Measurements from ENCODE around the gene RPS27A.
A peak's percentile ranks its signal among the peaks of the same experiment; 100 is the strongest.
"Not testable (repeated sequence)": the region's sequence is repeated elsewhere in the genome, so short reads cannot be mapped to it uniquely, and the experiment has no call there.

RPS27A gene

DNA sequence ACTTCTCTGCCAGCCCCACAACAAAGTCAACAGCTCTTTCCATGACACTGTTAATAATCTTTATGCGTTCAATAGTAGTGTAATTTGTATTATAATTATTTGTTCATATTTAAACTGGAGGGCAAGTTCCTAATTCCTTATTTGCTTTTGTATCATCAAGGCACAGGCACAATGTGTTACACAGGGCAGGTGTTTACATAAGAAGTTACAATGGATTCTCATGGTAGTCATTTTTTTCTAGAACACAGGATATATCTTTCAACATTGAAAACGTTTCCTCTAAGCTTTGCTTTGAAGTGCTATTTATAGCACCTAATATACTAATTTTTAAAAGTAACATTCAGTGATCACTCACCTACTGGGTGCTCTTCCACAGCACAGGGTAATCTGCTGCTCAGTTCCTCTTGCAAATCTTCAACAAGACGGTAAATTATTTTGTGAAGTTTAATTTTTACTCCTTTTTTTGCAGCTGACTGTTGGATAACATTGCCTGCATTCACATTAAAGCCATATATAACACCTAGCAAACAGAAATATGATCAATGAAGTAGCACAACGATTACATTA, 7.3 kb downstream of the RPS27A start:
- no peak for DNase-seq

DNA sequence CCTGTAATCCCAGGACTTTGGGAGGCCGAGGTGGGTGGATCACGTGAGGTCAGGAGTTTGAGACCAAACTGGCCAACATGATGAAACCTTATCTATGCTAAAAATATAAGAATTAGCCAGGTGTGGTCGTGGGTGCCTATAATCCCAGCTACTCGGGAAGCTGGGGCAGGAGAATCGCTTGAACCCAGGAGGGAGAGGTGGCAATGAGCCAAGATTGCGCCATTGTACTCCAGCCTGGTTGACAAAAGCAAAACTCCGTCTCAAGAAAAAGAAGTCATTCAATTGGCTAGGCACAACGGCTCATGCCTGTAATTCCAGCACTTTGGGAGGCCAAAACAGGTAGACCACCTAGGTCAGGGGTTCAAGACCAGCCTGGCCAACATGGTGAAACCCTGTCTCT, 9.1 kb downstream of the RPS27A start:
- not testable (repeated sequence) for DNase-seq

DNA sequence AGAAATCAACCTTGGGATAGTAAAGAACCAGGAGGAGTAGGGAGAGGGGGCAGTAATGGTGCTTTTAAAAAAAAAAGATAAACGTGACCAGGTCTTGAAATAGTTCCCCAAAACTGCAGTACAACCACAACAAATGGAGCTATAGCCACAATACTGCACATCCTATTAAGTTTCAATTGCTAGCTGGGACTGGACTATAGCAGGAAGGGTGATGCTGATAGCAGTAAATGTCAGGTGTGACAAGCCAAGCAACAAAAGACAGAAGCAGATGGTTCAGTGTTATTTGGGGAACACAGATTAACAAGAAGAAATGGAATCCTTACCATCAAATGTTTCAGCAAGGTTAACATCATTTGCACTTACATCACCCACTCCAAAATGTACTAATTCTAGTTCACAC, 10.1 kb downstream of the RPS27A start:
- DNase-seq, result no peak

DNA sequence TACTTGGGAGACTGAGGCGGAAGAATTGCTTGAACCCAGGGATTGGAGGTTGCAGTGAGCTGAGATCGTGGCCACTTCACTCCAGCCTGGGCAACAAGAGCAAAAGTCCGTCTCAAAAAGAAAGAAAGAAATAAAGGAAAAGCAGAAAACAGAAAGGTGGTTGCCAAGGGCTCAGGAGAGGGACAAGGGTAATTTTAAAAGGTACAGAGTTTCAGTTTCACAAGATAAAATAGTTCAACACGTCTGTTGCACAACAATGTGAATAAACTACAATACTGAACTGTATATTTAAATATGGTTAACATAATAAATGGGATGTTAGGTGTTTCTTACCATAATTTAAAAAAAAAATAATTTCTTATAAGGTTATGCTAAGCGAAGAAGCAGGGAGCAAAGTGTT, 12.9 kb downstream of the RPS27A start:
- no peak for DNase-seq

DNA sequence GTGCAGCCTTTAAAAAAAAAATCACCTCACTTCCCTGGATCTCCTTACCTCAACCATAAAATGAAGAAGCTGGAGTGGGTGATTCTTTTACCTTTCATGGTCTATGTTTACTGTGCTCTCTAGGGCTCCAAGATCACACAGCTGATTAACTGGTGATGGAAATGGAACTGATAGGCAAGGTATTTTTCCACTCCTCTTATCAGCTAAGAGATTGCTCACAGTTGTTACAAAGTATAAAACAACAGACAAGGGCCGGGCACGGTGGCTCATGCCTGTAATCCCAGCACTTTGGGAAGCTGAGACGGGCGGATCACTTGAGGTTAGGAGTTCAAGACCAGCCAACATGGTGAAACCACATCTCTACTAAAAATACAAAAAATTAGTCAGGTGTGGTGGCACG, 14.5 kb downstream of the RPS27A start:
- DNase-seq, result no peak

DNA sequence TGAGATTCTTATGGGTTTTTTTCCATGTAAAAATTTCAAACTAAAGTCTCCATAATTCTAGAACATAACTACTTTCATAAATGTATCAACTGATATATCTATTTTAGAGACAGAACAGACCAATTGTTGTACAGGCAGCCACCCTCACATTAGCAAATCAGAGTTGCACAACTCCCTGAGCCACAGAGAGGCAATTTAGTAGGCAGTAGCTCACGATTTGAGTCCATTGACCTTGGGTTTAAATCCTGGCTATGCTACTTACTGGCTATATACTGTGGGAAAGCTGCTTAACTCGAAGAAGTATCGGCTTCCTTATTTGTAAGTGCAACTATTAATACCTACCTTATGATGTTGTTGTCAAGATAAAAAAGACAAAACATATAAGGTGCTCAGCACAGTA, 20.3 kb downstream of the RPS27A start:
- DNase-seq, result no peak

DNA sequence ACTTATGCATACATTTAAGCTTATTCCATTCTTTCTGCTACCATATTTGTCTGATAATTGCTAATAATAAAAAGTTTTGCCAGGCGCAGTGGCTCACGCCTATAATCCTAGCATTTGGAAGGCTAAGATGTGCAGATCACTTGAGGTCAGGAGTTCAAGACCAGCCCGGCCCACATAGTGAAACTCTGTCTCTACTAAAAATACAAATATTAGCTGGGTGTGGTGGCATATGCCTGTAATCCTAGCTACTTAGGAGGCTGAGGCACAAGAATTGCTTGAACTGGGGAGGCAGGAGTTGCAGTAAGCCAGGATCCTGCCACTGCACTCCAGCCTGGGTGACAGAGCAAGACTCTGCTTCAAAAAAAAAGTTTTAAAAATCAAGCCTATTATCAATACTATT, 27.1 kb downstream of the RPS27A start:
- not testable (repeated sequence) for DNase-seq

DNA sequence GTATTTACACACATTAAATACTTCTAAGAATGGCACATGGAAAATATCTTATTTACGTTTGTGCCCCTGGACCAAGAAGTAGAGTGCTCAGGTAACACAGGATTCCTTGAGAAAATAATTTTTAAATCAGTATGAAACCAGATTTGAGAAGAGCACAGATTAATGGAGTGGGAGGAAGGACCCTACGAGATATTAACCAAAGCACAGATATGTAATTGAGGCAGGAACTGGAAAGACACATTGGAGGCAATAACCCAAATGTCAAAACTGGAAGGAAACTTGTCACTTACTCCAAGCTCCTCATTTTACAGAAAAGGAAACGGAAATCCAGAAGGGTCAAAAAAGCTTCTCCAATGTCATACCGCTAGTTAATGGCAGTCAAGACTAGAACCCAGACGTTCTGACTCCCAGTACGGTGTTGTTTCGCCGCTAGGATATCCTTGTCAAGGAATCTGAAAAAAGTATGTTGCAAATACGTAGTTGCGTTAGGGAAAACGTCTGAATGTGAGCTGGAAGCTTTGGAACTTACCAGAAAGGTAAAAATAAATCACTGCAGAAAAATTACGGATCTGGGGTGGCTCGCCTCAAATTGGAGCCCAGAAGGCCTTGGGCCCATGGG, 35.9 kb downstream of the RPS27A start:
- no peak for DNase-seq

DNA sequence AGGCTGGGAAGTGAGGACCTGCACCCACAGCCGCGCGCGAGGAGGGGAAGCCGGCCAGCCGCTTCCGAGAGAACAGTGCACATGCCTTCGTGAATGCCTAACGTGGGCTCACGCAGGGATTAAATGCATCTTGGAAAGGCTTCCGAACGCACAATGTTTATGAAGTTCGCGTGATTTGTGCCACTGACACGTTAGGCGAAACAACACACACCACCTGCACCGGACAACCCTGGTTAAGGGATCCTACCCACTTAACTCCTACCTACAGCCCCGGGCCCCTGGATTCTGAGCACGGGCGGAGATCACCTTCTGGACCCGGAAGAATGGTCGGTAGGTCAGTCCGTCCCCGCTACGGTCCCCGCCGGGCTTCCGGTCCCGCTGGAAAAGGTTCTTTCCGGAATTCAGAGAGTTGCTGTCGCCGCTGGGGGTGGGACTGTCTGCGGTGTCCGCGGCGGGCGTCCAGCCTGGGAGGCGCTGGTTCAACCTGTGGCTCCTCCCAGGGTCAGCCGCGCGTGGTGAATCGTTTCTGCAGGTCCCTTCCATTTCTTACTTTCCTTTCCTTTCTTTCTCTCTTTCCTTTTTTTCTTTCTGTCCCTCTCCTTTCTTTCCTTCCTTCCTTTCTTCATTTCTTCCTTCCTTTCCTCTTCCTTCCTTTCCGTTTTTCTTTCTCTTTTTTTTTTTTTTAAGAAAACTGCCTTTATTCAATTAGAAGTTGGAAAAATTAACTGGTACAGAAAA, 36.6 kb downstream of the RPS27A start, which contains the start of gene MTIF2:
TSS of gene MTIF2 (minus strand) at position 325 of the 738 bp plus-strand sequence. CDS start 5,373 bp downstream, outside the sequence.
- DNase-seq, result peak; percentile 83

DNA sequence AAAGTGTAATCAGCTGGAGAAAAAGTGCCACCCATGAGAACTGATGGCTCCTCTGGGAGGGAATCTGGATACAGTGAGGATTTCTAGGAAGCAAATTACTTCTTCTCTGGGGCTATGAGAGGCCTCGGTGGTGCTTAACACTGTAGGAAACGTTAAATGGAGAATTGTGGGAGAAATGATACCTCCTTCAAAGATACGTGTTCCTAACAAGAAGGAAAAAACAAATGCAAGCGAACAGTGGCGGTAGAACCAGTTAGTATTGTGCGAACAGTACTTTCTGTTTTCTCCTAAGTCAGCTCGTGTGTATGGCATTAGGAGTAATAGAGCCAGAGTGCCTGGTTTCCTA, 37.1 kb downstream of the RPS27A start:
- no peak for DNase-seq

DNA sequence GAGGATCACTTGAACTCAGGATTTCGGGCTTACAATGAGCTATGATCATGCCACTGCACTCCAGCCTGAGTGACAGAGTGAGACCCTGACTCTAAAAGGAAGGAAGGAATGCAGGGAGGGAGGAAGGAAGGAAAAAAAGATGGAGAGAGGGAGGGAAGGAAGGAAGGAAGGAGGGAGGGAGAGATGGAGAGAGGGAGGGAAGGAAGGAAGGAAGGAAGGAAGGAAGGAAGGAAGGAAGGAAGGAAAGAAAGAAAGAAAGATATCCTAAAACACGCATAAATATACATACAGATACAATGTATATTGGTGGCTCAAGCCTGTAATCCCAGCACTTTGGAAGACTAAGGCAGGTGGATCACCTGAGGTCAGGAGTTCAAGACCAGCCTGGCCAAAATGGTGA, 41.9 kb downstream of the RPS27A start:
- DNase-seq, result not testable (repeated sequence)

DNA sequence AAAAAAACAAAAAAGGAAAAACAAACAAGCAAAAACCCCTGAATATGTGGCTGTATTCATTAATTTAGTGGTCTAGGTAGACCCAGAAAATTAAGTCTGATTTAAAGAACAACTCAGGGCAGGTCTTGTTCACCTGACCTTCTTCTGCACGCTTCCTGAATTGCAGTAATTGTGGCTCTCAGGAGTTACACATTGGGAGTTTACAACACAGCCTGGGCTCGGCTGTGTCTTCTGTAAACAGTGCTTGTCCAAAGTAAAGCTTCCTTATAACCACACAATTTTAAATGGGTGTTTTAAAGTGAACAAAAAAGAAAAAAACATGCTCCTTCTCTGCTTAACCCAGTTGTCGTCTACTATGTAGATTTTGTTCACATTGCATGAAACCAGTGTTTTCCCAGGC, 44.8 kb downstream of the RPS27A start:
- no peak for DNase-seq

DNA sequence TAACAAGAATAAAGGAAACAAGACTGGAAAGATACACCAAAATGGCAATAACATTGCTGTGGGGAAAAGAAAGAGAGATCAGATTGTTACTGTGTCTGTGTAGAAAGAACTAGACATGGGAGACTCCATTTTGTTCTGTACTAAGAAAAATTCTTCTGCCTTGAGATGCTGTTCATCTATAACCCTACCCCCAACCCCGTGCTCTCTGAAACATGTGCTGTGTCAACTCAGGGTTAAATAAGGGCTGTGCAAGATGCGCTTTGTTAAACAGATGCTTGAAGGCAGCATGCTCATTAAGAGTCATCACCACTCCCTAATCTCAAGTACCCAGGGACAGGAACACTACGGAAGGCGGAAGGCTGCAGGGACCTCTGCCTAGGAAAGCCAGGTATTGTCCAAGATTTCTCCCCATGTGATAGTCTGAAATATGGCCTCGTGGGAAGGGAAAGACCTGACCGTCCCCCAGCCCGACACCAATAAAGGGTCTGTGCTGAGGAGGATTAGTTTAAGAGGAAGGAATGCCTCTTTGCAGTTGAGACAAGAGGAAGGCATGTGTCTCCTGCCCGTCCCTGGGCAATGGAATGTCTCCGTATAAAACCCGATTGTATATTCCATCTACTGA, 46.8 kb downstream of the RPS27A start:
- not testable (repeated sequence) for DNase-seq

DNA sequence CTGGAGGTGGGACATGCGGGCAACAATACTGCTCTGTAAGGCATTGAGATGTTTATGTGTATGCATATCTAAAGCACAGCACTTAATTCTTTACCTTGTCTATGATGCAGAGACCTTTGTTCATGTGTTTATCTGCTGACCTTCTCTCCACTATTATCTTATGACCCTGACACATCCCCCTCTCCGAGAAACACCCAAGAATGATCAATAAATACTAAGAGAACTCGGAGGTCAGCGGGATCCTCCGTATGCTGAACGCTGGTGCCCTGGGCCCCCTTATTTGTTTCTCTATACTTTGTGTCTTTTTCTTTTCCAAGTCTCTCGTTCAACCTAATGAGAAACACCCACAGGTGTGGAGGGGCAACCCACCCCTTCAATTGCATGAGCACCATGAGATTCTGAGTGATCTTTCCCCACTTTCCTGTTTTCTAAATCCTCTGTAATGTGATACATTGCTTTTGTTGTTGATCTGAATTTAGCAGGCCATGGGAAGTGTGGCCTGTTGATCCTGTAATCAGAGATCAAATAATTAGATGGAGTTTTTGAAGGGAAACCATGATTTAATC, 47.5 kb downstream of the RPS27A start:
- not testable (repeated sequence) for DNase-seq

DNA sequence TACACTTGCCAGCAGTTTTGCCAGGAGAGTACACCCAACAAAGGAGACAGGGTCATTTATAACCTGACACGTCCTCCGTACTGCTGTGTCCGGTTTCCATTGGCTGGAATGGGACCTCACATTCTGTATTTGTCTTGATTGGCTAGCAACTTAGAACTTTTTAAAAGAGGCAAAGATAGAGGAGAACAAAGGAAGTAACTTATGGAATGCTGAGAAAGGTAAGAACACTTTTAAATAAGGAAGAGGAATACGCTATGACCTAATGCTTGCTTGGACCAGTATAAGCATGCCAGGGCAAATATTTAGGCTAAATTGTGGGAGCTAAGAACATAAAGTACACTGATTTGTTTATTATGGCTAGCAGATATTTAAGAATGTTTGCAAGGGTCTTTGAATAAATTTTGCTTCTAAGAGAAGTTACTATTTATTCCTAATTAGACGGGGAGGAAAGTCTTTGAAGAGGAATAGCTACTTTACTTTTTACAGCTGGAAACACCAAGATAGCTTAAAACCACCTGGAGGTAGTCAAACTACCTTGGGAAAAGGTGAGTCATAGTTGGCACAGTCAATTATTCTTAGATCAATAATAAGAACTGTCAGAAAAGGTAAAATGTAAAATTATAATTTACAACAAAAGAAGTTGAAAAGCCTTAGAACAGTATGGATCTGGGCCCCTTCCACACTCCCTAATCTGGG, 48.5 kb downstream of the RPS27A start:
- DNase-seq, result not testable (repeated sequence)

DNA sequence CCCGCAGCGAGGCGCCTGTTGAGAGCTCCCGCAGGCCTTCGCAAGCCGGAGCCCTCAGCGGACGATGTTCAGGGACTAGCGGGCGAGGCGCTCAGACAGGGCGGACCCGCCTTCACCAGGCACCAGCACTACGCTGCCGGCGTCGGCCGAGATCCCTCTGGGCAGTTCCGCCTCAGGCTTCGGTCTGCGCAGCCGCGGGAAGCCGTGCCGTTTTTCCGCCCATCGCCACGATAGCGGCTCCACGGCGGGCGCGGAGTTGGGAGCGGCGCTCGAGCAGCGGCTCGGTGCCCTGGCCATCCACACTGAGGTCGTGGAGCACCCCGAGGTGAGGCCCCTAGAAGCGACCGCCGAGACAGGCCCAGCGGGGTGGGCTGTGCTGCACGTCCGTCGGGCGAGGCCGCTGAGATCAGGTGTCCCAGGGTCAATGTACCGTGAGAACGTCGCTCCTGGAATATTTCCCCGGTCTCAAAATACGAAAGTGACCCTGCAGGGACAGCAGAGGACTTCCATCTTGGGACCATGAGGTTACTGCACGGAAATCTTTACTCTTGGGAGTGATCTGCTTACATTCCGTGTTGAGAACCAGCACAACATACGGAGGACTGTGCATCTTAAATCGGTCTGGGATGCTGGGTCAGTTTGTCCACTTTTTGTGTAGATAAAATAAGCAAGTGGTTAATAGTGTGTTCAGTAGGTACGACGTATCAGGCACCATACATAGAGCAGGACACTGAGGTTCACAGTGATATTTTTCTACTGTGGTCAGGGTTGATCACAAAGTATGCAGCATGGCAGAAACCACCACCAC, 49.8 kb downstream of the RPS27A start:
- no peak for DNase-seq

DNA sequence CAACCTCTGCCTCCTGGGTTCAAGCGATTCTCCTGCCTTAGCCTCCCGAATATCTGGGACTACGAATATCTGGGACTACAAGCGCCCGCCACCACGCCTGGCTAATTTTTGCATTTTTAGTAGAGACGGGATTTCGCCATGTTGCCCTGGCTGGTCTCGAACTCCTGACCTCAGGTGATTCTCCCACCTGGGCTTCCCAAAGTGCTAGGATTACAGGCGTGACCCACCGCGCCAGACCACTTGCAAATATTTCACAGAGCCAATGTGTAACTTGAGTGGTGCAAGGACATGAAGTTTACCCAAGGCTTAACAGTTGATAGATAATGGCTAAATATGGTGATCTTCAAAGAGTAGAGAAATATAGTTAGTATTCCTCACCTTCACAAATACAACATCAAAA, 50.6 kb downstream of the RPS27A start:
- DNase-seq, result no peak
